ENCODE results near the gene SLCO4A1.

SLCO4A1 gene

DNA sequence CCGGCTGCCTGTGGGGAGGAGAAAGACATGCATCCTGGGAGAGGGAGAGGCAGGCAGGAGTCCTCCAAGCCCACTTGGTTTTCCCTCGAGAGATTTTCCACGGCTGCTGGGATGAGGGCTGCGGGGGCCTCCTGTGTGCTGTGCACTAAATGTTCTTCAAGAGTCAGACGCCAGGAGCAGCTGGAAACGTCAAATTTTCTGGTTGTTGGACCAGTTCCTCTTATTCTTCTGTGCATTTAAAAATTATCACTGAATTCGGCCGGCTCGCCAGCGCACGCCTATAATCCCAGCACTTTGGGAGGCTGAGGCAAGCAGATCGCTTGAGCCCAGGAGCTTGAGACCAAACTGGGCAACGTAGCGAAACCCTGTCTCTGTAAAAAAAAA lies 33.6 kb downstream of the SLCO4A1 start:
- H3K4me3 ChIP-seq (ENCODE audit: insufficient read depth in 1 of 2, low read depth in 1 of 2, low read length in 2 of 2), result no peak overlapping the region
- peaks cover 14 to 15% of the 10 kb centered on the region in 2 experiments for H3K27me3 ChIP-seq (ENCODE audit: control insufficient read depth in 1 of 2, insufficient read depth in 1 of 2, low read length in 2 of 2)
- H3K9me3 ChIP-seq (ENCODE audit: control insufficient read depth, low read length), result peaks cover 13% of the 10 kb centered on the region
- no peak overlapping the region for H3K4ac ChIP-seq (ENCODE audit: low read depth in 1 of 2, low read length in 2 of 2)
- no peak overlapping the region for H3K4me2 ChIP-seq (ENCODE audit: low read length, poor library complexity, severe bottlenecking)
- no peak overlapping the region for H3K14ac ChIP-seq (ENCODE audit: low read length in 2 of 2)
- no peaks in the 10 kb centered on the region for H3K79me1 ChIP-seq (replicated peaks; ENCODE audit: low read length, poor library complexity, severe bottlenecking)
- no peak for DNase-seq
- peaks cover 0 to 21% of the 10 kb centered on the region in 2 experiments for H3K36me3 ChIP-seq (ENCODE audit: control insufficient read depth in 1 of 2, insufficient read depth in 2 of 2, low read depth in 1 of 2, low read length in 2 of 2)
- H2BK5ac ChIP-seq (ENCODE audit: low read depth, low read length, poor library complexity, severe bottlenecking), result no peak overlapping the region
- no peaks in the 10 kb centered on the region for H3K4me1 ChIP-seq (ENCODE audit: control insufficient read depth, insufficient read depth, low read depth, low read length)
- no peak overlapping the region for H3K9ac ChIP-seq (ENCODE audit: low read length)
- no peak overlapping the region for H2AFZ ChIP-seq (ENCODE audit: low read depth, low read length)
- H2BK12ac ChIP-seq (ENCODE audit: low read length in 2 of 2), result no peak overlapping the region
- no peak overlapping the region for H2AK5ac ChIP-seq (ENCODE audit: low read length, severe bottlenecking)
- no peak overlapping the region for H2BK120ac ChIP-seq (ENCODE audit: low read depth, low read length)
- 89% methylated on average over 14 of the region's 14 CpGs for WGBS
- no peak overlapping the region for H2BK15ac ChIP-seq (ENCODE audit: low read depth, poor library complexity, severe bottlenecking)
- H3K18ac ChIP-seq (ENCODE audit: low read depth in 1 of 2, low read length in 2 of 2), result no peak overlapping the region
- no peak overlapping the region for H3K23ac ChIP-seq (ENCODE audit: low read length in 2 of 2)
- H4K8ac ChIP-seq (ENCODE audit: low read length), result no peak overlapping the region
- no peak overlapping the region for H3K27ac ChIP-seq (ENCODE audit: low read length, poor library complexity, severe bottlenecking)
- no peak overlapping the region for H4K91ac ChIP-seq (ENCODE audit: low read length)

DNA sequence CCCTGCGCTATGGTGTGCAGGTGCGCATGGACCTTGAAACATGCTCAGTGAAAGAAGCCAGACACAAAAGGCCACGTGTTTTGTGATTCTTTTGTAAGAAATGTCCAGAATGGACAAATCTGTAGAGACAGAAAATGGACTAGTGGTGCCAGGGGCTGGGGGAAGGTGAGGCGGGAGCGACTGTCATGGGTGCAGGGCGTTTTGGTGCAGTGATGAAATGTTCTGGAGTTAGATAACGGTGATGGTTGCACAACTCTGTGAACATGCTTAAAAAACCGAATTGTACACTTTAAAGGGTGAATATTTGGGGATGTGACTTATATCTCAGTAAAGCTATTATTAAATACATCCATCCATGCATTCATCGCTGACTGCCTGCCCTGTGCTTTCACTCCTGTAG lies 34.7 kb downstream of the SLCO4A1 start:
- Histone ChIP-seq H3K27ac (ENCODE audit: low read length, poor library complexity, severe bottlenecking) (no peak overlapping the region), H2AFZ (ENCODE audit: low read depth, low read length) (no peak overlapping the region), H3K9me3 (ENCODE audit: control insufficient read depth, low read length) (peaks cover 13% of the 10 kb centered on the region), H3K4me2 (ENCODE audit: low read length, poor library complexity, severe bottlenecking) (no peak overlapping the region), H4K91ac (ENCODE audit: low read length) (no peak overlapping the region), H3K23ac (ENCODE audit: low read length in 2 of 2) (no peak overlapping the region), H3K4ac (ENCODE audit: low read depth in 1 of 2, low read length in 2 of 2) (no peak overlapping the region), H3K18ac (ENCODE audit: low read depth in 1 of 2, low read length in 2 of 2) (no peak overlapping the region), H2BK120ac (ENCODE audit: low read depth, low read length) (no peak overlapping the region), H2AK5ac (ENCODE audit: low read length, severe bottlenecking) (no peak overlapping the region), H3K9ac (ENCODE audit: low read length) (no peak overlapping the region), H2BK15ac (ENCODE audit: low read depth, poor library complexity, severe bottlenecking) (no peak overlapping the region), H3K4me1 (ENCODE audit: control insufficient read depth, insufficient read depth, low read depth, low read length) (no peaks in the 10 kb centered on the region), H3K4me3 (ENCODE audit: insufficient read depth in 1 of 2, low read depth in 1 of 2, low read length in 2 of 2) (no peak overlapping the region), H4K8ac (ENCODE audit: low read length) (no peak overlapping the region), H3K14ac (ENCODE audit: low read length in 2 of 2) (no peak overlapping the region), H2BK12ac (ENCODE audit: low read length in 2 of 2) (no peak overlapping the region), H3K27me3 (ENCODE audit: control insufficient read depth in 1 of 2, insufficient read depth in 1 of 2, low read length in 2 of 2) (peaks cover 18 to 22% of the 10 kb centered on the region in 2 experiments), H3K36me3 (ENCODE audit: control insufficient read depth in 1 of 2, insufficient read depth in 2 of 2, low read depth in 1 of 2, low read length in 2 of 2) (peaks cover 0 to 11% of the 10 kb centered on the region in 2 experiments), H3K79me1 (replicated peaks; ENCODE audit: low read length, poor library complexity, severe bottlenecking) (no peaks in the 10 kb centered on the region), H2BK5ac (ENCODE audit: low read depth, low read length, poor library complexity, severe bottlenecking) (no peak overlapping the region)
- no peak for DNase-seq
- WGBS, result 94% methylated on average over 7 of the region's 9 CpGs

DNA sequence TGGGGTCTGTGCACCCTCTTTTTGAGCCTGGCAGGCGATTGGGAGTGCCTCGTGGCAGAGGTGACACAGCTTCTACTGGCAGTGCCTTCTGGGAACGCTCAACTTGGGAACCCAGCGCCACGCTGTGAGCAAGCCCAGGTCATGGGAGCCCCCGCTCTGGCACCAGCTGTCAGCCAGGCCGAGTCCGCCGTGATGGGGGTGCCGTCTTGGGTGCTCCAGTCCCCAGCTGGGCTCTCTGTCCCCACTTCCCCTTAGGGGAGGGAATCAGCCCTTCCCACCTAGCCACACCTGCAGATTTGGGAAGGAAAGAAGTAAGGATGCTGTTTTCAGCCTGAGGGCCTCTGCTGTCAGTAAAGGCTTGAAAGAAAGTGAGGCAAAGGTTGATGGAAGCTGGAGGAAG lies 35.4 kb downstream of the SLCO4A1 start:
- Histone ChIP-seq H3K9me3 (ENCODE audit: control insufficient read depth, low read length) (peaks cover 13% of the 10 kb centered on the region), H3K79me1 (replicated peaks; ENCODE audit: low read length, poor library complexity, severe bottlenecking) (no peaks in the 10 kb centered on the region), H3K9ac (ENCODE audit: low read length) (no peak overlapping the region), H3K4me2 (ENCODE audit: low read length, poor library complexity, severe bottlenecking) (no peak overlapping the region), H4K91ac (ENCODE audit: low read length) (no peak overlapping the region), H3K4me1 (ENCODE audit: control insufficient read depth, insufficient read depth, low read depth, low read length) (no peaks in the 10 kb centered on the region), H3K14ac (ENCODE audit: low read length in 2 of 2) (no peak overlapping the region), H2BK5ac (ENCODE audit: low read depth, low read length, poor library complexity, severe bottlenecking) (no peak overlapping the region), H4K8ac (ENCODE audit: low read length) (no peak overlapping the region), H2BK15ac (ENCODE audit: low read depth, poor library complexity, severe bottlenecking) (no peak overlapping the region), H3K27ac (ENCODE audit: low read length, poor library complexity, severe bottlenecking) (no peak overlapping the region), H3K4me3 (ENCODE audit: insufficient read depth in 1 of 2, low read depth in 1 of 2, low read length in 2 of 2) (no peak overlapping the region), H3K27me3 (ENCODE audit: control insufficient read depth in 1 of 2, insufficient read depth in 1 of 2, low read length in 2 of 2) (peaks cover 24 to 29% of the 10 kb centered on the region in 2 experiments), H2AK5ac (ENCODE audit: low read length, severe bottlenecking) (no peak overlapping the region), H2BK12ac (ENCODE audit: low read length in 2 of 2) (no peak overlapping the region), H3K36me3 (ENCODE audit: control insufficient read depth in 1 of 2, insufficient read depth in 2 of 2, low read depth in 1 of 2, low read length in 2 of 2) (peaks cover 0 to 5% of the 10 kb centered on the region in 2 experiments), H2AFZ (ENCODE audit: low read depth, low read length) (no peak overlapping the region), H2BK120ac (ENCODE audit: low read depth, low read length) (no peak overlapping the region), H3K4ac (ENCODE audit: low read depth in 1 of 2, low read length in 2 of 2) (no peak overlapping the region), H3K18ac (ENCODE audit: low read depth in 1 of 2, low read length in 2 of 2) (no peak overlapping the region), H3K23ac (ENCODE audit: low read length in 2 of 2) (no peak overlapping the region)
- 83% methylated on average over 10 of the region's 10 CpGs for WGBS
- no peak for DNase-seq

DNA sequence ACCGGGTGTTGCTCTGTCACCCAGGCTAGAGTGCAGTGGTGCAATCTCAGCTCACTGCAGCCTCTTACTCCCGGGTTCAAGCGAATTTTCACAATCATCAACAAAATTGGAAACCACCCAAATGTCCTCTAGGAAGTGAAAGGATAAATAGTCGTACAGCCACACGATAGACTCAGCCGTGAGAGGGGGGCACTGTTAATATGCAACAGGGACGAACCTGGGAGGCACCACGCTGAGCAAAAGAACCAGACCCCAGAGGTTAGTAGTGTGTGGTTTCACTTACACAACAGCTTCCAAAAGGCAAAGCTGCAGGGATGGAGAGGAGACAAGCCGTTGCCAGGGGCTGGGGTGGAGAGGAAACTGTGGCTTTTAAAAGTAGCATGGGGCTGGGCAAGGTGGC lies 36.2 kb downstream of the SLCO4A1 start:
- no peak overlapping the region for H3K23ac ChIP-seq (ENCODE audit: low read length in 2 of 2)
- no peak overlapping the region for H3K4me2 ChIP-seq (ENCODE audit: low read length, poor library complexity, severe bottlenecking)
- H2AFZ ChIP-seq (ENCODE audit: low read depth, low read length), result no peak overlapping the region
- H3K4me3 ChIP-seq (ENCODE audit: insufficient read depth in 1 of 2, low read depth in 1 of 2, low read length in 2 of 2), result no peak overlapping the region
- no peak overlapping the region for H2BK5ac ChIP-seq (ENCODE audit: low read depth, low read length, poor library complexity, severe bottlenecking)
- no peak overlapping the region for H3K27ac ChIP-seq (ENCODE audit: low read length, poor library complexity, severe bottlenecking)
- no peak overlapping the region for H3K14ac ChIP-seq (ENCODE audit: low read length in 2 of 2)
- DNase-seq, result no peak
- H2BK120ac ChIP-seq (ENCODE audit: low read depth, low read length), result no peak overlapping the region
- no peak overlapping the region for H4K91ac ChIP-seq (ENCODE audit: low read length)
- H4K8ac ChIP-seq (ENCODE audit: low read length), result no peak overlapping the region
- 79% methylated on average over 9 of the region's 9 CpGs for WGBS
- H3K18ac ChIP-seq (ENCODE audit: low read depth in 1 of 2, low read length in 2 of 2), result no peak overlapping the region
- H2BK12ac ChIP-seq (ENCODE audit: low read length in 2 of 2), result no peak overlapping the region
- H2BK15ac ChIP-seq (ENCODE audit: low read depth, poor library complexity, severe bottlenecking), result no peak overlapping the region
- H2AK5ac ChIP-seq (ENCODE audit: low read length, severe bottlenecking), result no peak overlapping the region
- H3K4ac ChIP-seq (ENCODE audit: low read depth in 1 of 2, low read length in 2 of 2), result no peak overlapping the region
- peaks cover 0 to 4% of the 10 kb centered on the region in 2 experiments for H3K36me3 ChIP-seq (ENCODE audit: control insufficient read depth in 1 of 2, insufficient read depth in 2 of 2, low read depth in 1 of 2, low read length in 2 of 2)
- H3K79me1 ChIP-seq (replicated peaks; ENCODE audit: low read length, poor library complexity, severe bottlenecking), result no peaks in the 10 kb centered on the region
- H3K9ac ChIP-seq (ENCODE audit: low read length), result no peak overlapping the region
- peaks cover 13% of the 10 kb centered on the region for H3K9me3 ChIP-seq (ENCODE audit: control insufficient read depth, low read length)
- H3K27me3 ChIP-seq (ENCODE audit: control insufficient read depth in 1 of 2, insufficient read depth in 1 of 2, low read length in 2 of 2), result peaks cover 24 to 38% of the 10 kb centered on the region in 2 experiments
- H3K4me1 ChIP-seq (ENCODE audit: control insufficient read depth, insufficient read depth, low read depth, low read length), result no peaks in the 10 kb centered on the region

Data from mesenchymal stem cell (in vitro differentiated cells and primary cell).